OCI-M2 (cell line): ENCODE measurements around the gene ARSG.
"Not testable (repeated sequence)": the region's sequence is repeated elsewhere in the genome, so short reads cannot be mapped to it uniquely, and the experiment has no call there.

Source experiments
- DNase-seq: peaks from one replicate; lab custom pipeline; 2025; ENCODE audit not compliant: unreplicated experiment; lab: John Stamatoyannopoulos, UW

Gene ARSG

GRCh38 chr17:68302666-68303065, 11.4 kb downstream of the ARSG start:
- DNase-seq, result no peak

GRCh38 chr17:68304706-68305105, 13.4 kb downstream of the ARSG start:
- no peak for DNase-seq

- DNase-seq, result no peak
Observed at GRCh38 chr17:68305142-68305541, 13.8 kb downstream of the ARSG start.

- no peak for DNase-seq
Observed at GRCh38 chr17:68306819-68307218, 15.5 kb downstream of the ARSG start.

GRCh38 chr17:68307443-68307842, 16.1 kb downstream of the ARSG start:
- no peak for DNase-seq

- not testable (repeated sequence) for DNase-seq
Observed at GRCh38 chr17:68308486-68308885, 17.2 kb downstream of the ARSG start.

GRCh38 chr17:68309066-68309670, 17.9 kb downstream of the ARSG start:
- not testable (repeated sequence) for DNase-seq

GRCh38 chr17:68310152-68310551, 18.9 kb downstream of the ARSG start:
- DNase-seq, result no peak

- DNase-seq, result no peak
Observed at GRCh38 chr17:68314916-68315535, 23.7 kb downstream of the ARSG start.

- DNase-seq, result no peak
Observed at GRCh38 chr17:68315930-68316329, 24.6 kb downstream of the ARSG start.

GRCh38 chr17:68317458-68317857, 26.2 kb downstream of the ARSG start:
- DNase-seq, result no peak

- DNase-seq, result no peak
Observed at GRCh38 chr17:68318103-68318991, 27.1 kb downstream of the ARSG start.

- DNase-seq, result no peak
Observed at GRCh38 chr17:68319410-68320162, 28.3 kb downstream of the ARSG start.

- DNase-seq, result no peak
Observed at GRCh38 chr17:68320311-68320865, 29.1 kb downstream of the ARSG start.

GRCh38 chr17:68320943-68321555, 29.8 kb downstream of the ARSG start:
- DNase-seq, result no peak

- no peak for DNase-seq
Observed at GRCh38 chr17:68321556-68321954, 30.3 kb downstream of the ARSG start.

GRCh38 chr17:68322630-68323029, 31.3 kb downstream of the ARSG start:
- DNase-seq, result no peak

GRCh38 chr17:68324114-68324513, 32.8 kb downstream of the ARSG start:
- DNase-seq, result no peak

GRCh38 chr17:68324654-68325336, 33.5 kb downstream of the ARSG start:
- no peak for DNase-seq

GRCh38 chr17:68325961-68326360, 34.7 kb downstream of the ARSG start:
- DNase-seq, result no peak
